Sigmoid colon (tissue), 4 donors: ENCODE results near the gene SLC39A11.

ENCODE experiments used
- CTCF ChIP-seq, 4 experiments: fragments of 450-650 bp in 3 of 4; fragments of 200-600 bp in 1 of 4; IDR thresholded peaks; one replicate each; pipeline ENCODE4 v1.5.1; 2016 to 2019; ENCODE audit warnings: antibody characterized with exemption in 4 of 4, mild to moderate bottlenecking in 3 of 4, moderate library complexity in 2 of 4
- POLR2AphosphoS5 ChIP-seq, 4 donors: sonication (generic); formaldehyde crosslinking; IDR thresholded peaks; one replicate each; pipeline ENCODE4 v1.6.1; 2017; ENCODE audit warnings: antibody characterized with exemption in 4 of 4

GRCh38 chr17:72952641-72953315, 139.7 kb downstream of the SLC39A11 start:
- no peak for TF ChIP-seq POLR2AphosphoS5 (IDR thresholded peaks at IDR 0.05)
- TF ChIP-seq CTCF (IDR thresholded peaks at IDR 0.05) = no peak
